Measurements from ENCODE around the gene IDH3A.
"Not testable (repeated sequence)": the region's sequence is repeated elsewhere in the genome, so short reads cannot be mapped to it uniquely, and the experiment has no call there.

IDH3A gene

GRCh38 chr15:78151075-78151474, 1.9 kb downstream of the IDH3A start:
- Histone ChIP-seq H3K4me1 (ENCODE audit: insufficient read depth, low read length) (peaks cover 32% of the 10 kb centered on the region), H3K36me3 (ENCODE audit: insufficient read depth, low read length) (peaks cover 12% of the 10 kb centered on the region)
- H3K9me3 ChIP-seq (ENCODE audit: low read length); H3K27me3 ChIP-seq (ENCODE audit: control insufficient read depth in 1 of 2, insufficient read depth in 2 of 2, low read length in 2 of 2); H3K4me3 ChIP-seq (ENCODE audit: low read depth in 1 of 2, low read length in 2 of 2); H3K9ac ChIP-seq (ENCODE audit: low read length); H3K27ac ChIP-seq (ENCODE audit: low read depth, low read length): not testable (repeated sequence)

DNA sequence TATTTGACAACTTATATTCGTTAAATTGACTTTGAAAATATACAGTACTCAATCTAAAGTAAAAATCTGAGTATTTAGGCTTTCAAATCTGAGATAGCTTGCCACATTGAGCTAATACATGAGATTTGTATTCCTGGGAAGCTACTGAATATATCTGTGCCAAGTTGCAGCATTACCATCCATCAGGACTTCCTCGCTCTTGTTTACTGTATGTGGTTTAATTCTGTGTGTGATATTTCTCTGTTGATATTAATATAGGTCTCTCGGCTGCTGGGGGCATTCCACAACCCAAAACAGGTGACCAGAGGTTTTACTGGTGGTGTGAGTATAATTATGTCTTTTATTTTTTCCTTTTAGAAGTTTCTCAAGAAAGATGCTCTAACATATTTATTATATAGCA, 5.8 kb downstream of the IDH3A start:
- Histone ChIP-seq H3K27ac (ENCODE audit: low read depth, low read length) (no peak overlapping the region), H3K9ac (ENCODE audit: low read length) (no peak overlapping the region), H3K4me1 (ENCODE audit: insufficient read depth, low read length) (peaks cover 21% of the 10 kb centered on the region)

GRCh38 chr15:78155355-78155939, 6.3 kb downstream of the IDH3A start:
- H3K27me3 ChIP-seq (ENCODE audit: control insufficient read depth in 1 of 2, insufficient read depth in 2 of 2, low read length in 2 of 2) = no peaks in the 10 kb centered on the region
- peaks cover 16% of the 10 kb centered on the region for H3K4me1 ChIP-seq (ENCODE audit: insufficient read depth, low read length)
- no peak overlapping the region for H3K27ac ChIP-seq (ENCODE audit: low read depth, low read length)
- H3K4me3 ChIP-seq (ENCODE audit: low read depth in 1 of 2, low read length in 2 of 2) = no peak overlapping the region
- H3K36me3 ChIP-seq (ENCODE audit: insufficient read depth, low read length) = peaks cover 36% of the 10 kb centered on the region
- H3K9me3 ChIP-seq (ENCODE audit: low read length) = no peaks in the 10 kb centered on the region
- no peak overlapping the region for H3K9ac ChIP-seq (ENCODE audit: low read length)

More for the DNA sequence above, 5.8 kb downstream of the IDH3A start:
- peaks cover 33% of the 10 kb centered on the region for H3K36me3 ChIP-seq (ENCODE audit: insufficient read depth, low read length)
- H3K27me3 ChIP-seq (ENCODE audit: control insufficient read depth in 1 of 2, insufficient read depth in 2 of 2, low read length in 2 of 2) = no peaks in the 10 kb centered on the region
- H3K4me3 ChIP-seq (ENCODE audit: low read depth in 1 of 2, low read length in 2 of 2) = no peak overlapping the region
- no peaks in the 10 kb centered on the region for H3K9me3 ChIP-seq (ENCODE audit: low read length)

DNA sequence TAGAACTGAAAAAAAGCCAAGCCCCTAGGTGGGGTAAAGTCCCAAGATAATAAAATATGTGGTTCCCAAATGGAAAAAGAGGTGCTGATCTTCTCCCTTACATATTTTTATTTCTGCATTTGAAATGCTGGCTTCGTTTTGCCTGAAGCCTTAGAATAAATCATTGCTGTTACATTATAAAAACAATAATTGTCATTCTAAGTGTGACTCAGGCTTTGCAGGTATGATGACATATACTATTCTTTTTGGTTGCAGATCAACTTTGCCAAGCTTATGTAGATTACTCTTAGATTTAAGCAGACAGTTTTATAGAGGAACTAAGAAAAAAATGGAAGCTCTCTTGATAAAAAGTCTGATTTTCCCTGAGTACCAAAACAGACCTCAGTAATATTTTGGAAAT, 7.5 kb downstream of the IDH3A start:
- Histone ChIP-seq H3K36me3 (ENCODE audit: insufficient read depth, low read length) (peaks cover 45% of the 10 kb centered on the region), H3K9ac (ENCODE audit: low read length) (no peak overlapping the region), H3K27ac (ENCODE audit: low read depth, low read length) (no peak overlapping the region), H3K4me3 (ENCODE audit: low read depth in 1 of 2, low read length in 2 of 2) (no peak overlapping the region), H3K4me1 (ENCODE audit: insufficient read depth, low read length) (peaks cover 9% of the 10 kb centered on the region), H3K9me3 (ENCODE audit: low read length) (no peaks in the 10 kb centered on the region), H3K27me3 (ENCODE audit: control insufficient read depth in 1 of 2, insufficient read depth in 2 of 2, low read length in 2 of 2) (no peaks in the 10 kb centered on the region)

GRCh38 chr15:78157203-78157602, 8.0 kb downstream of the IDH3A start:
- no peak overlapping the region for H3K4me3 ChIP-seq (ENCODE audit: low read depth in 1 of 2, low read length in 2 of 2)
- H3K27ac ChIP-seq (ENCODE audit: low read depth, low read length) = no peak overlapping the region
- no peak overlapping the region for H3K9ac ChIP-seq (ENCODE audit: low read length)
- peaks cover 9% of the 10 kb centered on the region for H3K4me1 ChIP-seq (ENCODE audit: insufficient read depth, low read length)
- H3K9me3 ChIP-seq (ENCODE audit: low read length) = no peaks in the 10 kb centered on the region
- H3K36me3 ChIP-seq (ENCODE audit: insufficient read depth, low read length) = peaks cover 51% of the 10 kb centered on the region
- H3K27me3 ChIP-seq (ENCODE audit: control insufficient read depth in 1 of 2, insufficient read depth in 2 of 2, low read length in 2 of 2) = no peaks in the 10 kb centered on the region

GRCh38 chr15:78159395-78159794, 10.2 kb downstream of the IDH3A start:
- H3K9ac ChIP-seq (ENCODE audit: low read length) = no peak overlapping the region
- H3K4me1 ChIP-seq (ENCODE audit: insufficient read depth, low read length) = peaks cover 9% of the 10 kb centered on the region
- H3K36me3 ChIP-seq (ENCODE audit: insufficient read depth, low read length) = peaks cover 57% of the 10 kb centered on the region
- H3K27ac ChIP-seq (ENCODE audit: low read depth, low read length) = no peak overlapping the region
- no peak overlapping the region for H3K4me3 ChIP-seq (ENCODE audit: low read depth in 1 of 2, low read length in 2 of 2)
- no peaks in the 10 kb centered on the region for H3K9me3 ChIP-seq (ENCODE audit: low read length)
- H3K27me3 ChIP-seq (ENCODE audit: control insufficient read depth in 1 of 2, insufficient read depth in 2 of 2, low read length in 2 of 2) = no peaks in the 10 kb centered on the region

GRCh38 chr15:78162038-78162437, 12.9 kb downstream of the IDH3A start:
- Histone ChIP-seq H3K9ac (ENCODE audit: low read length) (no peak overlapping the region), H3K36me3 (ENCODE audit: insufficient read depth, low read length) (peaks cover 65% of the 10 kb centered on the region)

DNA sequence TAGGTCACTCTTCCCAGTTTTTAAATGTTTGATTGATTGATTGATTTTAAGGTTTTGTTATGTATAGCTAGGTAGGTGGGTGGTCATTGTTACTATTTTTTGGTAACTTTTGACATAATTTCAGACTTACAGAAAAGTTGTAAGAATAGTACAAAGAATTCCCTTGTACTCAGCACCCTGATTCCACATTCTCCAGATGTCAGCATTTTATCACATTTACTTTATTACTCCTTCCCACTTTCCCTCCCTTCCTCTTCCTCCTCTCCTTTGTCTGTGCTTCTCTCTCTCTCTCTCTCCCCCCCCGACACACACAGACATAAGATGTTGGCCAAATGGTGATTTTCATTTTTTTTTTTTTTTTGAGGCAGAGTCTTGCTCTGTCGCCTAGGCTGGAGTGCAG, 14.8 kb downstream of the IDH3A start:
- H3K9me3 ChIP-seq (ENCODE audit: low read length) = no peaks in the 10 kb centered on the region

More at GRCh38 chr15:78162038-78162437, 12.9 kb downstream of the IDH3A start:
- Histone ChIP-seq H3K4me1 (ENCODE audit: insufficient read depth, low read length) (no peaks in the 10 kb centered on the region), H3K4me3 (ENCODE audit: low read depth in 1 of 2, low read length in 2 of 2) (no peak overlapping the region), H3K27ac (ENCODE audit: low read depth, low read length) (no peak overlapping the region), H3K27me3 (ENCODE audit: control insufficient read depth in 1 of 2, insufficient read depth in 2 of 2, low read length in 2 of 2) (no peaks in the 10 kb centered on the region), H3K9me3 (ENCODE audit: low read length) (no peaks in the 10 kb centered on the region)

GRCh38 chr15:78167227-78167888, 18.2 kb downstream of the IDH3A start:
- Histone ChIP-seq H3K9me3 (ENCODE audit: low read length) (no peaks in the 10 kb centered on the region), H3K27ac (ENCODE audit: low read depth, low read length) (no peak overlapping the region), H3K9ac (ENCODE audit: low read length) (no peak overlapping the region), H3K4me3 (ENCODE audit: low read depth in 1 of 2, low read length in 2 of 2) (no peak overlapping the region), H3K4me1 (ENCODE audit: insufficient read depth, low read length) (no peaks in the 10 kb centered on the region), H3K27me3 (ENCODE audit: control insufficient read depth in 1 of 2, insufficient read depth in 2 of 2, low read length in 2 of 2) (no peaks in the 10 kb centered on the region), H3K36me3 (ENCODE audit: insufficient read depth, low read length) (peaks cover 73% of the 10 kb centered on the region)

More for the DNA sequence above, 14.8 kb downstream of the IDH3A start:
- H3K36me3 ChIP-seq (ENCODE audit: insufficient read depth, low read length) = peaks cover 69% of the 10 kb centered on the region
- H3K27ac ChIP-seq (ENCODE audit: low read depth, low read length) = no peak overlapping the region
- no peak overlapping the region for H3K4me3 ChIP-seq (ENCODE audit: low read depth in 1 of 2, low read length in 2 of 2)
- H3K27me3 ChIP-seq (ENCODE audit: control insufficient read depth in 1 of 2, insufficient read depth in 2 of 2, low read length in 2 of 2) = no peaks in the 10 kb centered on the region
- H3K4me1 ChIP-seq (ENCODE audit: insufficient read depth, low read length) = no peaks in the 10 kb centered on the region
- no peak overlapping the region for H3K9ac ChIP-seq (ENCODE audit: low read length)

GRCh38 chr15:78168608-78169007, 19.4 kb downstream of the IDH3A start:
- Histone ChIP-seq H3K4me3 (ENCODE audit: low read depth in 1 of 2, low read length in 2 of 2) (no peak overlapping the region), H3K4me1 (ENCODE audit: insufficient read depth, low read length) (no peaks in the 10 kb centered on the region), H3K36me3 (ENCODE audit: insufficient read depth, low read length) (peaks cover 73% of the 10 kb centered on the region), H3K27me3 (ENCODE audit: control insufficient read depth in 1 of 2, insufficient read depth in 2 of 2, low read length in 2 of 2) (no peaks in the 10 kb centered on the region), H3K27ac (ENCODE audit: low read depth, low read length) (no peak overlapping the region), H3K9me3 (ENCODE audit: low read length) (no peaks in the 10 kb centered on the region), H3K9ac (ENCODE audit: low read length) (no peak overlapping the region)

DNA sequence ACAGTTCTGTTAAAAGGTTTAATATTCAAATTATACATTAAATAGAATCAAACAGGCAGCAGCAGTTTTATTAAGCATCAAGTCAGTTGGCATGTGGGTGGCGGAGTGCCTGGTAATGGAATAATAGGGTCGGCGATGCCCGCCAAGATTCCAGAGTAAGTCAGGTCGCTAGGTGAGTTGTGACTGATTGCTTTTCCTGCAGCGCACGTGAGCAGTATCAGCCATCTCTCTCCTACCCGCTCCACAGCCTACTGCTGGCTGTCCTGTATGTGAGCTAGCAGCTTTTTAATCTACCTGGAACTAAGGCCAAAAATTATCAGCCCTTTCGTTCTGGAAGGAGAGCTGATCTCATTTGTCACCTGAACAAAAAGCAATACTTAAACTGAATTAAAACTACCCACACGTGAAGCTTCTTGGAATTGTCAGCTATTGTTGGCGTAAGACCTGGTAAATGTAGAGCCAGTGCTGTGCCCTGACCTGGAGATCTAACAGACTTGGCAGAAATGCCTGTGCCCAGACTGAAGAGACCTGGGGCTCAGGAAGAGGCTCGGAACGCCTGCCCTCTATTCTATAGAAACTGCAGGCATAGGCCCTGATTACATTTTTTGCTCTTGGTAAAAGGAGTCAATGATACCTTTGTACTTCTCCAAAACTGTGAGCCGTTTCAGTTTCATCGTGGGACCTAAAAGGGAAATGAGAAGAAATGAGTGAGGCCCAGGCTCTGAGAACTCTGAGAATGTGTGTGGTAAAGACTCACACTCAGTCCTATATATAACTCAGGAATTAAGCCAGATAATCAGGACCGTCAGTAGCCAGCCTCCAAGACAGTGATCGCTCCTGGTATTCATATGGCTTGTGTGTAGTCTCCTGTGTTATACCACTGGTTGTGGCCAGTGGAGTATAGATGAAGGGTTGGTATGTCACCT, 21.9 kb downstream of the IDH3A start:
- Histone ChIP-seq H3K4me3 (ENCODE audit: low read depth in 1 of 2, low read length in 2 of 2) (no peak overlapping the region), H3K4me1 (ENCODE audit: insufficient read depth, low read length) (no peaks in the 10 kb centered on the region), H3K27me3 (ENCODE audit: control insufficient read depth in 1 of 2, insufficient read depth in 2 of 2, low read length in 2 of 2) (no peaks in the 10 kb centered on the region), H3K9me3 (ENCODE audit: low read length) (no peaks in the 10 kb centered on the region), H3K36me3 (ENCODE audit: insufficient read depth, low read length) (peaks cover 56% of the 10 kb centered on the region), H3K27ac (ENCODE audit: low read depth, low read length) (no peak overlapping the region), H3K9ac (ENCODE audit: low read length) (no peak overlapping the region)
